22Rv1 (cell line): ENCODE data around the gene IFITM1.

Experiments used
- H3K27ac ChIP-seq: fragments of 450-650 bp; 2 replicates; pipeline ENCODE4 v1.5.1; 2017
- CTCF ChIP-seq: fragments of 450-650 bp; IDR thresholded peaks from 2 replicates; pipeline ENCODE4 v1.5.1; 2017; ENCODE audit warnings: mild to moderate bottlenecking
- ZFX ChIP-seq: fragments of 450-650 bp; IDR thresholded peaks from 2 replicates; pipeline ENCODE4 v1.6.1; 2017; ENCODE audit warnings: antibody characterized with exemption, borderline replicate concordance

The IFITM1 gene

GRCh38 chr11:313787-314553, at the start of gene IFITM1:
Gene IFITM1, plus strand, starts transcription at chr11:314040. Its CDS starts 131 bp downstream, at chr11:314171.
- peak within 1 kb of the TSS; percentile 18; the same call in 1 of the 2 replicates for H3K27ac ChIP-seq
- TF ChIP-seq ZFX (no peak), CTCF (no peak)

GRCh38 chr11:266676-267439, 47.0 kb upstream of the IFITM1 start:
- TF ChIP-seq ZFX (no peak), CTCF (no peak)
- no peak overlapping the region; the same call in 1 of the 2 replicates for H3K27ac ChIP-seq

- H3K27ac ChIP-seq = peak overlapping the region; percentile 73
- no peak for TF ChIP-seq ZFX
- no peak for TF ChIP-seq CTCF
Measured at GRCh38 chr11:267491-267994, 46.3 kb upstream of the IFITM1 start.

- TF ChIP-seq CTCF = peak; percentile 64
- H3K27ac ChIP-seq = peak overlapping the region; percentile 73
Measured at GRCh38 chr11:268716-269145, 45.1 kb upstream of the IFITM1 start.

- H3K27ac ChIP-seq = peak overlapping the region; percentile 73
- TF ChIP-seq ZFX (no peak), CTCF (no peak)
Measured at GRCh38 chr11:269146-269890, 44.5 kb upstream of the IFITM1 start.

GRCh38 chr11:270451-271318, 43.2 kb upstream of the IFITM1 start:
- no peak overlapping the region for H3K27ac ChIP-seq
- TF ChIP-seq CTCF (no peak), ZFX (no peak)
